GM18507 (cell line): ENCODE results near the gene TXLNA.

Experiments used
- DNase-seq: peaks from one replicate; pipeline ENCODE4 v3.0.0; 2011; ENCODE audit warnings: low read depth; ENCODE audit not compliant: insufficient read length; ENCODE audit errors: extremely low spot score
- FAIRE-seq: peaks from 2 replicates; lab custom pipeline; 2011; peaks lifted over from hg19 to GRCh38; lab: Jason Lieb, UNC

TXLNA gene

DNA sequence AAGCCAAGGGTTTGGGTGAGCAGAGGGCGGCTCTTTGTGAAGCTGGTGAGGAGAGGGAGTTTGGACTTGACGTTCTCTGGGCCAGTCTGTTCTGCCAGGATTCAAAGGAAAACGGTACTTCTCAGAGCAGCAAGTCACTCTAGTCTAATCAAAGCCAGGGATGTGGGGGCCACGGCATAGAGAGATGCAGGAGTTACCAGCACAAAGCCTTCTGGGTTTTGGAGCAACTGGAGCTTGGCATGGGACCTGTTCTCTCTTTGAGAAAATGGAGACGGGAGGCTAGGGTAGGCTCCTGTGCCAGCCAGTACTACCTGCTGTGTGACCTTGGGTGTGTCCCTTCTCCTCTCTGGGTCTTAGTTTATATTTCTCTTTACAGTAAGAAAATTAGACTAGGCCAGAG lies 2.1 kb downstream of the TXLNA start:
- DNase-seq, result no peak
- FAIRE-seq, result no peak

DNA sequence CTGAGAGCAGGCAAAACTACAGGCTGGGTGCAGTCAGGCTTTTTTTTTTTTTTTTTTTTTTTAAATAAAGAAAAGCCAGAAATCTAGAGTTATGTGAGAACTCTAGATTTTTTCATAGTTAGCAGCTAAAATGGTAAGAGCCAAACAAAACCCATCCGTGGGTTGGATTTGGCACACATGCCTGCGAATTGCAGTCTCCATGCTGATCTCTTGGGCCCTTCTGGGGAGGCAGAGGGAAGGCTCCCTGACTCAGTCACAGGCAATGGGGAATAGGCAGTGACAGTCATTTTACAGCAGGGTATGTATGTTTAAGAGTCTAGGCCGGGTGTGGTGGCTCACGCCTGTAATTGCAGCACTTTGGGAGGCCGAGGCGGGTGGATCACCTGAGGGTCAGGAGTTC lies 2.6 kb downstream of the TXLNA start:
- DNase-seq, result no peak
- no peak for FAIRE-seq

GRCh38 chr1:32184650-32185049 lies 5.2 kb downstream of the TXLNA start:
- DNase-seq, result no peak
- FAIRE-seq, result no peak

GRCh38 chr1:32186077-32186476 lies 6.6 kb downstream of the TXLNA start:
- DNase-seq, result no peak

DNA sequence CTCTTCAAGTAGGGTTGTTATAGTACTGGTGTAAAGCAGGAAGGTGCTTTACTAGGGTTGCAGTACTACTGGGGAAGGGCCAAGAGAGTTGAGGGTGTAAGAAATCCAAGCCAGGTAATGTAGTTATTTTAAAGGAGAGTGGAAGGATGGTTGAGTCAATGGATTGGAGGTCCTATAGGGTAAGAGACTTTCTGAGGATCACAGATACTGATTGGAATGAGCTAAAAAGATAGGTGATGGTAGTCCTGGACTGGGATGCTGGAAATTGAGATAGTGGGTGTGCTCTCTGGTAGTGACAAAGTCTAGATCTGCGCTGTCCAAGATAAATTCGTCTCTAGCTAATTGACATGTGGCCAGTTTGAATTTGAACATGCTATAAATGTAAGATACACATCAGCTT lies 7.0 kb downstream of the TXLNA start:
- DNase-seq (no peak), FAIRE-seq (no peak)

More at GRCh38 chr1:32186077-32186476, 6.6 kb downstream of the TXLNA start:
- no peak for FAIRE-seq

DNA sequence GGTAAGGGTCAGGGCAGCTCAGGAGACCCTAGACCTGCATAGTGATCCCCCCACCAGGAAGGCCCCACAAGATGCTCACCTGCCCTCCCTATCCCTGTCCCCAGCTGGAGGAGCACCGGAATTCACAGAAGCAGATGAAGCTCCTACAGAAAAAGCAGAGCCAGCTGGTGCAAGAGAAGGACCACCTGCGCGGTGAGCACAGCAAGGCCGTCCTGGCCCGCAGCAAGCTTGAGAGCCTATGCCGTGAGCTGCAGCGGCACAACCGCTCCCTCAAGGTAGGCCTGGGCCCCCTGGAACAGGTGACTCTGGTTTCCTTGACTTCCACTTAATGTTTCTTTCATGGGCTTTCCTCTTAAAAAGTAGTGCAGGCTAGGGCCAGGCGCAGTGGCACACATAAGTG lies 8.4 kb downstream of the TXLNA start:
- no peak for FAIRE-seq
- no peak for DNase-seq

- FAIRE-seq (no peak), DNase-seq (no peak)
Measured at GRCh38 chr1:32192220-32192948, 12.9 kb downstream of the TXLNA start.

- FAIRE-seq (no peak), DNase-seq (no peak)
Measured at GRCh38 chr1:32194984-32195383, 15.5 kb downstream of the TXLNA start.

DNA sequence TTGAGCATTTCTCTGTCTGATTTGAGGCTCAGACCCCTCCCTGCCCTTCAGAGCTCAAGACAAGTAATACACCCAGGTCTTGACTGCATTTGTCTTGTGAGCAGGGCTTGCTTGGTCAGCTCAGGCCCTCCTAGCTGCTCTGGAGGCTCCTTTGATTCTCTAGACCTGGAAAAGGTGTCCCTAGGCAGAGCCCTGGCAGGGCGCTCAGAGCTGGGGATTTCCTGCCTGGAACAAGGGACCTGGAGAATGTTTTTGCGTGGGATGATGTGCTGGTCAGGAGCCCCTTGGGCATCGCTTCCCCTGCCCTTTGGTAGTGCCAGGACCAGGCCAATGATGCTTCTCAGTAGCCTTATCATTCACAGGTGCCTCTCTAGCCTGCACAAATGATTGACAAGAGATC lies 16.1 kb downstream of the TXLNA start:
- FAIRE-seq (no peak), DNase-seq (no peak)

DNA sequence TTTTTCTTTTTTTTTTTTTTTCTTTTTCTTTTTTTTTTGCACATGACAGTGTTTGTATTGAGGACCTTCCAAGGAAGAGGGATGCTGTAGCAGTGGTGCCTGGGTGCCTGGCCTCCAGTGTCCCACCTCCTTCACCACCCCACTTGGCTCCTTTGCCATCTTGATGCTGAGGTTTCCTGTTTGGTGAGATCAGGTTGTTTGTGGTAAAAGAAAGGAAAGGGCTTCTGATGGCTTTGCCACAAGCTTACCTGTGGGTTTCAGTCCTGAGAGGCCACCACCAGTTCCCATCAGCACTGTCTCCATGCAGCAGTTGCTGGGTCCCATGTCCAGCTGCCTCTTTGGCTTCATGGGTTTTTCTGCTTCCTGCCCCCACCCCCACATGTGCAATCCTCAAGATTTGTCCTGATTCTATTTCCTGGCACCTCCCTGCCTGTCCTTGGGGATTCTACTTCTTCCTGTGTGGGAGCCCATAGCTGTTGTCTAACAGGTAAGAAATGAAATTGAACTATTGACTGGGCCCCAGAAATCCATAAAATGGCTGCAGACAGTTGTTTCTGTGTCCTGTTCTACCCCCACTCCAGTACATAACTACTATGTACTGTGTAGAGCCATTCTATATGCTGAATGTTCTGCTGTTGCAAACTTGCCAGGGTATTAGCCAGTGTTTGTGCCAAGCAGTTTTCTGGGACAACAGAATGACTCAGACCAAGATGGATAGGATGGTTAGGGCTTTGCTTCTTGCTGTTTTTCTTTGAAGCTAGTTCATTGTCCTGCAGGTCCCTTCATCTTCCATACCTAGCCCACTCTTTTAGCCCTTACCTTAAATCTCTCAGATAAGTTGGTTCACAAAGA lies 16.7 kb downstream of the TXLNA start:
- FAIRE-seq, result no peak

DNA sequence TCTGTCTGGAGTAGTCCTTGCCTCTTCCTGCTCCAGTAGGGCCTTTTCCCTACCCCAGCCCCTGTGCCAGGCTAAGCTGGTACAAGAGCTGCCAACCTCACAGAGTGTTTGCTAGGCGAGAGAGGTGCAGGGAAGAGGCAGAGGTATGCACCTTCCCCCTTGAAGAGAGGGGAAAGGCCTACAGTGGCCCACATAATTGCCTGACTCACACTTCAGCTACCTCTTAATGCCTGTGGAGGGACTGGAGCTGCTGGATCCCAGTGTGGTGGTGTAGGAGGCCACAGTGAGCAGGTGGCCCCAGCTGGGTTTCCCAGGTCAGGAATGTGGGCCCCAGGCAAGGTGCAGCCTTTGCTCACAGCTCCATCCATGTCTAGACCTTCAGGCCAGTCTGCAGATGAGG lies 17.6 kb downstream of the TXLNA start:
- FAIRE-seq, result no peak
- no peak for DNase-seq

More for the DNA sequence above, 16.7 kb downstream of the TXLNA start:
- no peak for DNase-seq

GRCh38 chr1:32197837-32198236 lies 18.4 kb downstream of the TXLNA start:
- FAIRE-seq, result no peak

GRCh38 chr1:32198237-32199042 lies 19.0 kb downstream of the TXLNA start:
- DNase-seq, result no peak
- no peak for FAIRE-seq

More at GRCh38 chr1:32197837-32198236, 18.4 kb downstream of the TXLNA start:
- DNase-seq, result no peak

GRCh38 chr1:32199043-32199716 lies 19.7 kb downstream of the TXLNA start:
- FAIRE-seq, result no peak

GRCh38 chr1:32199717-32200072 lies 20.2 kb downstream of the TXLNA start:
- FAIRE-seq (no peak), DNase-seq (no peak)

More at GRCh38 chr1:32199043-32199716, 19.7 kb downstream of the TXLNA start:
- DNase-seq, result no peak

DNA sequence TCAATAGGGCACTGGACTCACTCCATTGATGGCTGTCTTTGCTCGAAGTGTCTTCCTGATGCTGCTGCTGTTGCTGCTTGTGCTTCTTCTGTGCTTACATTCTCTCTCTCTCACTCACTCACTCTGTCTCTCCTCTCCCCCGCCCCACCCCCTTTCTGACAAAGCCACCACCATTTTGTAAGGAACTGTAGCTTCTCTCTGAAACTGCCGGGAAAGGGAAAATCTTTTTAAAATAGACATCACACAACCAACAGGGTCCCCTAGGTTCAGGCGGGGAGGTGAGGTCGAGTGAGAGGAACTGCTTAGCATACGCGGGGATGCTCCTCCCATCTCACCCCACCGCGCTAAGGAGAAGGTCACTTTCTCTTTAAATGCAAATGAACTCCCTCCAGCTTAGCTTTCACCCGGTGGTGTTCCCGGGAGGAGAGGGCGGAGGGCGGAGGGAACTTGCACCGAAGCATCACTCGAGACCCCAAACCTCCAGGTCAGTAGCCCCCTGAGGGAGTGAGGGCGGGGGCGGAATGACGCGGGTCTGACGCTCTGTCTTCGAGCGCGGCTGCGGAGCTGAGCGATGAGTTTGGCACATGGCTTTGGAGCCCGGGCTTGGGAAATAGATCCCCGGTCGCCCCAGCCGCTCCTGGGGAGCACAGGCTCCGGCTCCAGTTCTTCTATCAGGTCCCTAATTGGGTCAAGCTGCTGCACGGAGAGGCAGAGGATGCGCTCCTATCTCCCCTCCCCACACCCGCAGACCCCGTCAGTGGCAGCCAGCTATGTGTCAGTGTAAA lies 20.9 kb downstream of the TXLNA start, which contains the start of gene CCDC28B:
Gene CCDC28B (plus strand): TSS at position 370 of the 785 bp plus-strand sequence. CDS start 1,341 bp downstream, outside the sequence.
- FAIRE-seq, result peak; percentile 92

GRCh38 chr1:32201011-32201855 lies 21.8 kb downstream of the TXLNA start:
- FAIRE-seq (peak; percentile 83), DNase-seq (no peak)

More for the DNA sequence above, 20.9 kb downstream of the TXLNA start, which contains the start of gene CCDC28B:
- no peak for DNase-seq

DNA sequence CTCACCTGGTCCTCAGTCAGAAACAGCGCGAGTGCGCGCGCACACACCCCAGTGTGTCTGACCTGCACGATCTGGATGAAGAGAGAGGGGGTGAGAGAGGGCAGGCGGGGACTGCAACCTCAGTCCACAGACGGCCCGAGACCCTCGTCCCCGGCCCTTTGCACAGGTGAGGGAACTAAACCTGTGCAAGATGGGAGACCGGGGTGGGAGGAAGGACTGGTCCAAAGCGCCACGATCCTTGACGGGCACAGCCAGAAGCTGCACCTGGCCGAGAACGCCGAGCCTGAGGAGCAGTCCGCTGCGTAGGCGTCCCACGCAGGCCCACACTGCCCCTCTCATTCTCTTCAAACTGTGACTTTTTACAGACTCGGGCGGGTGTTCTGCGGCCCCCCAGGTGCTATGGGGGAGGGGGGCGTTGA lies 25.5 kb downstream of the TXLNA start:
- no peak for DNase-seq
- no peak for FAIRE-seq
